ENCODE results near the gene EFCC1.

GRCh38 chr3:129025691-129026435, 24.8 kb downstream of the EFCC1 start:
- TF ChIP-seq POLR2AphosphoS5 (IDR thresholded peaks at IDR 0.05) (peak in 3 of 4 donors; percentile 68 to 74 (median 70)), CTCF (IDR thresholded peaks at IDR 0.05) (no peak), POLR2A (IDR thresholded peaks at IDR 0.05) (no peak)

All from sigmoid colon (tissue), 4 donors.